Uterus (tissue), 2 donors: ENCODE results near the gene PRKAR2A.

ENCODE experiments used
- POLR2A ChIP-seq, 2 donors: fragments of 450-650 bp; IDR thresholded peaks; one replicate each; pipeline ENCODE4 v1.6.1; 2016; ENCODE audit warnings: antibody characterized with exemption in 2 of 2, mild to moderate bottlenecking in 1 of 2, moderate library complexity in 1 of 2
- TF ChIP-seq, protein P1 (sequence below), 4 experiments: fragments of 200-600 bp in 2 of 4; fragments of 450-650 bp in 2 of 4; sonication (generic) in 2 of 4; IDR thresholded peaks; one replicate each; pipeline ENCODE4 v1.5.1; 2016 to 2019; ENCODE audit warnings: antibody characterized with exemption in 4 of 4, mild to moderate bottlenecking in 2 of 4, moderate library complexity in 1 of 4

DNA sequence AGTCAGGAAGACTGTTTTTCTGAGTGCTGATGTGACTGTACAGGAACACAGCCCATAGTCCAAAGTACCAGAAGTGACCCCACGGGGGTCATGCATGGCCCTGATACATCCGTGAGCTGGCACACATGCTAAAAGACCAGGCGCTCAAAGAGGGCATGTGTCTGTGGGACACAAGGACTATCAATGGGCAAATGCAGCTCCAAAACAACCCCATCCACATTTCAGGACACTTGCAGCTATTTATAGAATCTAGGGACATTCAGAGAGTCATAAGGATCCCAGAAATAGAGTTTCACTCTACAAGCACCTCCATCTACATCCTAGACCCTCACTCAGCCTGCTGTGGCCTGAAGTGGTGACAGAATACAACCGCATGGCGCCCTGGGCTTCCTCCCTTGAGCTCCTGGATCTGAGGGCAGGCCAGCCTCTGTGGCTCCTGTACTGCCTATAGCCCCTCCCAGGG, 34.0 kb upstream of the PRKAR2A start:
- no peak for TF ChIP-seq POLR2A (IDR thresholded peaks at IDR 0.05)
- TF ChIP-seq, protein P1, sequence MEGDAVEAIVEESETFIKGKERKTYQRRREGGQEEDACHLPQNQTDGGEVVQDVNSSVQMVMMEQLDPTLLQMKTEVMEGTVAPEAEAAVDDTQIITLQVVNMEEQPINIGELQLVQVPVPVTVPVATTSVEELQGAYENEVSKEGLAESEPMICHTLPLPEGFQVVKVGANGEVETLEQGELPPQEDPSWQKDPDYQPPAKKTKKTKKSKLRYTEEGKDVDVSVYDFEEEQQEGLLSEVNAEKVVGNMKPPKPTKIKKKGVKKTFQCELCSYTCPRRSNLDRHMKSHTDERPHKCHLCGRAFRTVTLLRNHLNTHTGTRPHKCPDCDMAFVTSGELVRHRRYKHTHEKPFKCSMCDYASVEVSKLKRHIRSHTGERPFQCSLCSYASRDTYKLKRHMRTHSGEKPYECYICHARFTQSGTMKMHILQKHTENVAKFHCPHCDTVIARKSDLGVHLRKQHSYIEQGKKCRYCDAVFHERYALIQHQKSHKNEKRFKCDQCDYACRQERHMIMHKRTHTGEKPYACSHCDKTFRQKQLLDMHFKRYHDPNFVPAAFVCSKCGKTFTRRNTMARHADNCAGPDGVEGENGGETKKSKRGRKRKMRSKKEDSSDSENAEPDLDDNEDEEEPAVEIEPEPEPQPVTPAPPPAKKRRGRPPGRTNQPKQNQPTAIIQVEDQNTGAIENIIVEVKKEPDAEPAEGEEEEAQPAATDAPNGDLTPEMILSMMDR (IDR thresholded peaks at IDR 0.05): no peak
